ENCODE results near the gene CD74.
"Not testable (repeated sequence)": the region's sequence is repeated elsewhere in the genome, so short reads cannot be mapped to it uniquely, and the experiment has no call there.

The CD74 gene

DNA sequence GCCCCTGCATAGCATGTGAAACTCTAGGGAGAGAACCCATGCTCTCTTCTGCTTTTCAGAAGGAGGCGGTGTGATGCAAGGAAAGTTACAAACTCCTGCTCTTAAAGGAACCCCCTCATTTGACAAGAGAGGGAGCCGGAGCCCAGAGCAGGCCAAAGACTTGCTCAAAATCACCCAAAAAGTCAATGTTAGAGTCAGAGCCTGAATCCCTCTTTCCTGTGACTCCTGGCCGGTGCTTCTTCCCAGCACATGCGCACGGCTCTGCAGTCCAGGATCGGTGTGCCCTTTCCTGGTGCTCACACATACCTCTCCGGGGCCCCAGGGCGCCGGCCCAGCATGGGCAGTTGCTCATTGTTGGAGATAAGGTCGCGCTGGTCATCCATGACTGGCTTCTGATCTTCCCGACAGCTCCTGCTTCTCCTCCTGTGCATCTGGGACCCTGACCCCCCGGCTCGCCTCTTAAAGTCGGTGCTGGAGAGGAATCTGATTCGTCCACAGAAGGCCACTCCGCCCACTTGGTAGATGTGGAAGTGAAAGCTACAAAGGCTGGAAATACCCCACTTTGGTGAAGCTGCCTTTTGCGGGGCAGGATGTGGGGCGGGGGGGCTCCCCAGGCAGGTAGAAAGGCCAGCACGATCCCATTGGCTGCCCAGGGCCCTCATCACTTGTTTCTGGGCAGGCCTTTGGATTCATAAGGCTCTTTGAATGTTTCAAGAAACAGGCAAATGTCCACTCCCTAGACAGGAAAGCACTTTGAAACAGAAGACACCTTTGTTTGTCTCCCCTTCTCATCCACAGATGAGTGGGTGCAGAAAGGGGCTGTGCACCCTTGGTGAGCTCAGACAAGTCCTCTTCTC is at the start of gene CD74:
Gene CD74, minus strand, starts transcription at position 592 of the 857 bp plus-strand sequence. Its CDS starts 161 bp downstream, at position 431.
- DNase-seq = no peak

DNA sequence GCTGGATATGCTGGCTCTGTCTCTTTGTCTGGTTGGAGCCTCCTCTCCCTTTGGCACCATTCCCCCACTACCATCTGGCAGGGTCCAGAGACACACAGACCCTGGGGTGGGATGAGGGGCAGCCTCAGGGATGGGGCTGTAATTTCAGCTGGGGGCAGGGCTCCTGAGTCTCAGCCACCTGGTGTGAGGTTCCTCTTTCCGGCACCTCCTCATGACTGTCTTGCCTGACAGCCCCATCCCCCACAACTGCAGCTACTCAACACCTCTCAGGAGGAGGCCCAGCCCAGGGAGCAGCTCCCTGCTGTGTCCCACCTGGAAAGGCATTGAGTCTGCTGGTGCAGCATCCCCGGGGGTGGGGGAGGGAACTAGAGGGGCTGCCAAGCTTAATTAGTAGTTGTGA is 48.5 kb upstream of the CD74 start:
- peak; percentile 47 for DNase-seq

DNA sequence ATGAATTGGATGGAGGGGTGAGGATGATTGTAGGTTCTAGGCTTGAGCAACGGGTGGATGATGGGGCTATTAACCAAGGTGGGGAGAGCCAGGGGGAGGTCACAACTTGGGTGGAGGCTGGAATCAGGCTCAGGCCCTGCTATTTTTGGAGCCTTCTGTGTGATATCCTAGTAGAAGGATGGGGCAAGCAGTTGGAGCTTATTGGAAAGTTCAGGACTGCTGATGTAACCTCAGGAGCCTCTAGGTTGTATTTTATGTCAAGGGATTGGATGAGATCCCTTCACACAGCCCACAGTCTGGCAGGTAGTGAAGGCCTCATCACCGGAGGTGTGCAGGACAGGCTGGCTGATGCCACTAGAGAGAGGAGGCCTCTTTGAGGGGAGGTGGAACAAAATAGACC is 48.1 kb upstream of the CD74 start:
- DNase-seq = no peak

DNA sequence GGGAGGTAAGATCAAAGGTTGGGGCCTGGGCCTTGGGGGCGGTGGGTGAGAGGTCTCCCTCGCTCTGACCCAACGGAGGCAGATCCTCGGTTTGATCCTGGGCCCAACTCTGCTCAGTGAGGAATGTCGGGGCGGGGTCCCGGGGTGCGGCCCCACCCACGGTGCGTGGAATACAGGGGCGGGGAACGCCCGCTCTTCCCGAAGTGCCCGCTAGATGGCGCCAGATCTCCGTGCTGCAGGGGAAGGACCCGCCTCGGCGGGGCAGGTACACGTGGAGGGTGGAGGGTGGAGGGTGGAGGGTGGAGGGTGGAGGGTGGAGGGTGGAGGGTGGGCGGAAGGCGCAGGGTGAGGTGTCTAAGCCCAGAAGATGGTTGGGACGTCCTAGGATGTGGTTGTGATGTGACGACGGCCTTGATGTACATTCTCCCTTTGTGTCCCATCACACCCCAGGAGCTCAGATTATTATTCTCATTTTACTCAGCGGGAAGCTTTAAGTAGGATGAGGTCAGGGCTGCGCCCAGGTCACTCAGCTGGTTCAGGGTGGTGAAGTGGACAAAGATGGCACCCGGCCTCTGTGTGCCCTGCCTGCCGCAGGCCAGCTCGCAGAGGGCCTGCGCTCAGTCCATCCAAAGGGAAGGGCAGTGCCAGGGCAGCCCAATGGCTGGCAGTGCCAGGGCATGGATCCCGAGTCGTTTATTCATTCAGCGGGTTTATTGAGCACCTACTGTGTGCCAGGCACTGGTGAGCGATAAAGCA is 46.3 kb upstream of the CD74 start:
- peak; percentile 23 for DNase-seq

DNA sequence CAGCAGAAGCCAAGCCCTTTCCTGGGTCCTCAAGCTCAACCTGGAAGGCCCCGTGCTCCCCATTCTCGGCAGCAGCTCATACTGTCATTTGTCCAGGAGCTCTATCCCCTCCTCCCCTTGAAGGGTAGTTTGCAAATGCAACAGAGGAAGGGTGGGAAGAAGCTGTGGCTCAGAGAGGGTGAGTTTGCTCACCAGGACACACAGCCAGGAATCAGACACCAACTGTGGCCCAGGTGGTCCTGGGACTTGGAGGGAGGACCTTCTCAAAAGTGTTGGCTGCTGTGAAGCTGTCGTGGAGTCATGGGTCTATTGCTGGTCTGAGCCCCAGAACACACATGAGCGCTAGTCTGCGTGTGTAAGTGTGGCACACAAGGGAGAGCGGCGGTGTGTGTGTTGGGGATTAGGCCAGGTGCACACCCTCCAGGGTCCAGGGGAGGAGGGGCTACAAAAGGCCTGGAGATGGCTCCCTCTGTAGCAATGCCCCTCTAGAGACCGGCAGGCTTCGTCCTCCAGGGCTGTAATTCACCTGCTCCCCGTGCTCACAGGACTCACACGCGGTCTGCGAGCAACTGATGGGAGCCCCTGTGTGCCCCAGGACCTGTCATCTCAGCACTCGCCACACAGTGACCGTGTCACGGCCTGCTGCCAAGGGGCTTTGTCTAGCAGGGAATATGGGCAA is 45.0 kb upstream of the CD74 start:
- DNase-seq = no peak

DNA sequence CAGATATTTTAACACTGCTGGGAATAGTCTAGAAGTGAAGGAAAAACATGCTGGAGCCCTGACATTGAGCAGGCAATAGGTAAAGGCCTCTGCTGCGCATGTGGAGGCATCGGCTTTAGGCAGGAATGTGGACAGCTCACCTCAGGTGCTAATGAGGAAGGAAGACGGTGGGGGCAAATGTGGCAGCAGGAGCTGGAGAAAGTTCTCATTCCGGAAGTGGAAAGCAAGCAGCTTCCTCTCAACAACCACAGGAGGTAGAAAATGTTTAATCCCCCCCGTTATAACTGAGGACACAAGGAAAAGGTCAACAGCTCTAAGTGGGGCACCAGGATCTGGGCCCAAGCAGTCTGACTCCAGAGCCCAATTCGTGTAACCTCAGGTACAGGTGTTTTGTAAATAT is 44.4 kb upstream of the CD74 start:
- DNase-seq = no peak

DNA sequence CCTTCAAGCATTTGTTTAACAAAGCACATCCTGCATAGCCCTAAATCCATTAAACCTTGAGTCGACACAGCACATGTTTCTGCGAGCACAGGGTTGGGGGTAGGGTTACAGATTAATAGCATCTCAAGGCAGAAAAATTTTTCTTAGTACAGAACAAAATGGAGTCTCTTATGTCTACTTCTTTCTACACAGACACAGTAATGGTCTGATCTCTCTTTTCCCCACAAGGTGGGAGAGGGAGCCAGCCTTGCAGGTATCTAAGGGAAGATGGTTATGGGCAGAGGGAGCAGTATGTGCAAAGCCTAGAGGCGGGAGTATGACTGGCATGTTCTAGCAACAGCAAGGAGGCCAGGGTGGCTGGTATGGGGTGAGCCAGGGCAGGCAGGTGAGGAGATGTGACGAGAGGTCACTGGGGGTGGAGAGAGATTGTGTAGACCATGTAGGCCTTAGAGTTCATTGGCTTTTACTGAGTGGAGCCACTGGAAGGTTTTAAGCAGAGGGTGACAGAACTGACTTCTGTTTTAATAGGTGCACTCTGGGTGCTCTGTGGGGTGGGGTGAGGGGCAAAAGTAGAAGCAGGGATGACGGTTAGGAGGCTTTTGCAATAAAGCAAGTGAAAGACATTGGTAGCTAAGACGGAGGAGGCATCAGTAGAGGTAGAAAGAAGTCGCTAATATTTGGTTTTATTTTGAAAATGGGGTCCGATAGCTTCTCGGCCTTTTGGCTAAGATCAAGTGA is 42.0 kb upstream of the CD74 start:
- DNase-seq = no peak

DNA sequence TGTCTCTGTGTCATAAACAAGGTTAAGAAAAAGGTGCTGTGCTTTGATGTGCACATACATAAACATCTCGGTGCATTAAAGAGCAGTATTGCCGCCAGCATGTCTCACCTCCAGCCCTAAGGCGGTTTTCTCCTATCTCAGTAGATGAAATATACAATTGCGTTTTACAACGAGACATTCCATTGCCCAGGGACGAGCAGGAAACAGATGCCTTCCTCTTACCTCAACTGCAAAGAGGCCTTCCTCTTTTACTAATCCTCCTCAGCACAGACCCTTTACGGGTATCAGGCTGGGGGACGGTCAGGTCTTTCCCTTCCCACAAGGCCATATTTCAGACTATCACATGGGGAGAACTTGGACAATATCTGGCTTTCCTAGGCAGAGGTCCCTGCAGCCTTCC is 41.3 kb upstream of the CD74 start:
- not testable (repeated sequence) for DNase-seq

DNA sequence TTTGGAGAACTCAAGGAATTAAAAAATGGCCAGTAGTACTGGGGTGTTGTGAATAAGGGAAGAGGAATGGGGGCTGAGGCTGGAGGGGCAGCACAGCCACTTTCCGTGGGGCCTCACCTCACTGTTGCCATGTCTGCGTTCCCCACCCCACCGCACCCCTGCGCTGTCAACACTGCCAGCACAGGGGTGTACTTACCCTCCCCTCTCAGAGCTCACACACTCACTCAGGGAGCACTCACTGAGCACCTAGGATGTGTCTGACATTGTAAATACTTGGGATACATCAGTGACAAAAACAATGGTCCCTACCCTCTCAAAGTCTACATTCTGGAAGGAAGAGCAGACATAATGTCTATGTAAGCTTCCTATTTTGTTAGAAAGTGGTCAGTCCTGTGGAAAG is 40.2 kb upstream of the CD74 start:
- no peak for DNase-seq

DNA sequence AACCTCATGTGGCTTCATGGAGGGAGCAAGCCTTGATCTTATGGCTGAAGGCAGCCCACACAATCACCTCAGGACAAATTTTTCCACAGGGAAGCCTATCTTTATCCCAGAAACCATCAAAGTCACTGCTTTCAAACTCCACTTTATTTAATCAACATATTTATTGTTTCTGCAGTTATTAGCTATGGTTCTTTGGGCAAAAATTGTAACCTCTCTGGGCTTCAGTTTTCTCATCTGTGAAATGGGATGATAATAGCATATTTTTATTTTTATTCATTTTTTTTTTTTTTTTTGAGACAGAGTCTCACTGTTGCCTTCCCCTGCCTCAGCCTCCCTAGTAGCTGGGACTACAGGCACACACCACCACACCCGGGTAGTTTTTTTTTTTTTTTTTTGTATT is 38.9 kb upstream of the CD74 start:
- DNase-seq = no peak

DNA sequence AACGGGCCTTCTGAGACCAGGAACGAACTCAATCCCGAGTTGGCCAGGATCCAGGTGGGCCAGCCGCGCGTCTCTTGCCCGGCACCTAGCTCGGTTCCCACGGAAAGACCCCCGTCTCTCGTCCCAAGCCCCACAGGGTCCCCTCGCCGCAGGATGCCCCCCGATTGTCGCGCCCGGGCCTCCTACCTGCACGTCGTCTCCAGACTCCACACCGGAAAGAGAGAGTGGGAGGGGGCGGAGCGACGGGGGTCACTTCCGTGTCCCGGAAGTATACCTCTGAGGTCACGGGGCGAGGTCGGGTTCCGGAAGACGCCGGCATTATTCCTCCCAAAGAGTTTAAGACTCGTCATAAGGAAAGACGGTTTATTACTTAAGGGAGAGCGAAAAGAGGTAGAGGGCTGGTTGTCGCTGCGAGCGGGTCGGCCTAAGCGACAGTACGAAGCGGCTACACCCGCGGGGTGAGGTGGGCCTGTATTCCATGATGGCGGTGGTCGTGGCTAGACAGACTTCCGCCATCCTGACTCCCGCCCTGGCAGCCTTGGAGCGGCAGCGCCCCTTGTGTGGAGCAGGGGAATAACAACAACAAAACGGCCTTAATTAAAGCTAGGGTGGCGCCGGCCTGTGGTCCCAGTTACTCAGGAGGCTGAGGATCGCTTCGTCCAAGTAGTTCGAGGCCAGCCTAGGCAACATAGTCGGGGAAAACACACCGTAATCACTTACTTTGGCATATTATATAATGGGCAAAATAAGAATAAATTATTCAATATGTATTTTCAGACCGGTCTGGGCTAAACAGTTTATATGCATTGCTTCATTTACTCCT is 37.0 kb upstream of the CD74 start, which contains the start of gene RPS14:
Gene RPS14, minus strand, starts transcription at position 223 of the 823 bp plus-strand sequence. CDS start 2,006 bp downstream, outside the sequence.
- DNase-seq = peak; percentile 82

DNA sequence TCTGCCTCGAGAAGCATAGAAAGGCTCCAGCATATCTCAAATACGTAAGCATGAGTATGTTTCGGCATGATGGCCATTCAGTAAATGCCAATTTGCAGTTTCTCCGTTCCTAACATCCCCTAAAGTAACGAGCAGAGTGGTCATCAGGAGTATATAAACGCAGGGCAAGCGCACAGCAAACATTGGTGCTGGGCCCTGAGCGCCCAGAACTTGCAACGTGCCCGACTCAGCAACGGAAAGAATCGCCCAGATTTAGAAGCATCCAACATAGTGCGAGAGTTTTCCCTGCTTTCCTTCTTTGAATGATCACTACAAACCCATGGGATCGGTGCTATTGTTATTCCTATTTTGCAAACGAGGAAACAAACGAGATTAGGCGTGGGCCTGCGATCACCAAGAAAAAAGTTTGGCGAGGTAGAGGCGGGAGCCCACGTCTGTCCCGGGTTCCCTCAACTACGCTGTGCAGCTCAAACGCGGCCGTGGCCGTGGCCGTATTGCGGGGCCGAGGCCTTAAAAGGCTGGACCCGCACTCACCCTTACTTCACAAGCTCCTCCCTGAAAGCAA is 36.3 kb upstream of the CD74 start:
- DNase-seq = no peak

DNA sequence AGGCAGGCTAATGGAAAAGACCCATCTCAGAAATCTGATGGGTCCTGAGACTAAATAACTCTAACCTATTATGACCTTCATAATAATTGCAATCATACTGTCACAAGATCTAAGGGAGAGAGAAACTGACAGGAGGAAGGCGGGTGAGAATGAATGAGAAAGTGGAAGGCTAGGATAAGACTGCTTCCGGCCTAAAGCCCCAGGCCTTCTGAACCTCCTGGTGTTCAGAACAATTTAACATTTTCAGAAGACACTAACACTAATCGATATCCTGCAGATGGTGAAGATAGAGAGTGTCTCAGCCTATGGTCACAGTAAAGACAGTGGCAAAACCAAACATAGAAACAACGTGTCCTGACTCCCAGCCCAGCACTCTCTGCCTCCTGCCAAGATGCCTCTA is 35.6 kb upstream of the CD74 start:
- DNase-seq = no peak

DNA sequence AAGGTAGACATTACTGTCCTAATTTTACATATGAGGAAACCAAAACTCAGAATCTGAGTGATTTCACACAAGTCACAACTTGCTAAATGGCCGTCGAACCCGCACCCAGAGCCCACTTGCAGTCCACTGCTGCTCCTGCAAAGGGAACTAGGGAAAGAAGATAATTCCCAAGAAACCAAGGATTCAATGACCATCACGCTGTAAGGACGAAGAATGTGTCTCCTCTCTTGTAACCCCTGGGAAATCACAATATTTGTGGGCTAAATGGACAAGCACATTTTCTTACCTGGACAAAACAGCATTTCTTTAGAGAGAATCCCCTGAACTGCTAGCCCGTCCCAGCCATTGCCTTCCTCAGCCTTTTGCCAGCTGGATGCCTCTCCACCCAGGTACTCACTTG is 34.5 kb upstream of the CD74 start:
- DNase-seq = no peak

DNA sequence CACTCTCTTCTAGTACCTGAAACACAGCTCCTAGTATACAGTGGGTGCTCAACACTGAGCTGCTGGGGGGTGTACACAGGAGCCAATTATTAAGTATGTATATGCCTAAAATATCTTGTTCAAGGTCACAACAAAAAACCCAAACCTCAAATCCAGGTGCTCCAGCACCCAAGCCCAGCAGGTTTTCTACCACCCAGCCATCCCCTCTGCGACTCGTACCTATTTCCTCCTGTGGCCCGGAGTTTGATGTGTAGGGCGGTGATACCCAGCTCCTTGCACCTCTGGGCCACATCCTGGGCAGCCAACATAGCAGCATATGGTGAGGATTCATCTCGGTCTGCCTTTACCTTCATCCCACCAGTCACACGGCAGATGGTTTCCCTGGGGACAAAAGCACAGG is 33.9 kb upstream of the CD74 start:
- no peak for DNase-seq

DNA sequence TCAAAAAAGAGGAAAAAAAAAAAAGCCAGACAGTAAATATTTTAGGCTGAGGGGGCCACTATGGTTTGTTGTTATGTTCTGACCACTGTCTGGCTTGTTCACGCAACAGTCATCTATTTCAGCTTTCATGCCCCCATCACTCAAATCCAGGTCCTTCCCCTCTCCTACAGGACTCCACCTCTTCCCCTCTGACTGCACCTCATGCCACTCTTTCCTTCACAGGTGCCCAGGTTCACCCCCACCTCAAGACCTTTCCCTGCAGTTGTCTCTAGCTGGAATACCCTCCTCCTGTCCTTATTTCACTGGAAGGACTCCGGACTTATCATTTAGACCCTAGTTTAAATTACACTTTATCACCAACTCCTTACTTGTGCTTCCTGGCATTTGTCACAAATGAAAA is 33.4 kb upstream of the CD74 start:
- no peak for DNase-seq

DNA sequence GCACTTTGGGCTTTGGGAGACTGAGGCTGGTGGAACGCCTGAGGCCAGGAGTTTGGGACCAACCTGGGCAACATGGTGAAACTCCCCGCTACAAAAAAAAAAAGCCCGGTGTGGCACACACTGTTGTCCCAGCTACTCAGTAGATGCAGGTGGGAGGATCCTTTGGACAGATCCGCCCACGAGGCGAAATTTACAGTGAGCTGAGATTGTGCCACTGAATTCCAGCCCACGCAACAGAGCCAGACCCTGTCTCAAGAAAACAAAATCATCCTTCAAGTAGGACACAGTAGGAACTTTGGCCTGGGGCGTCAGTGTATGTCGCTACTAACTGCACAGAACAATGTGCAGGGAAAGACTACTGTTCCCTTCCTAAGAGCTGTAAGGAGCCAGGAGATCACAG is 32.1 kb upstream of the CD74 start:
- DNase-seq = no peak

DNA sequence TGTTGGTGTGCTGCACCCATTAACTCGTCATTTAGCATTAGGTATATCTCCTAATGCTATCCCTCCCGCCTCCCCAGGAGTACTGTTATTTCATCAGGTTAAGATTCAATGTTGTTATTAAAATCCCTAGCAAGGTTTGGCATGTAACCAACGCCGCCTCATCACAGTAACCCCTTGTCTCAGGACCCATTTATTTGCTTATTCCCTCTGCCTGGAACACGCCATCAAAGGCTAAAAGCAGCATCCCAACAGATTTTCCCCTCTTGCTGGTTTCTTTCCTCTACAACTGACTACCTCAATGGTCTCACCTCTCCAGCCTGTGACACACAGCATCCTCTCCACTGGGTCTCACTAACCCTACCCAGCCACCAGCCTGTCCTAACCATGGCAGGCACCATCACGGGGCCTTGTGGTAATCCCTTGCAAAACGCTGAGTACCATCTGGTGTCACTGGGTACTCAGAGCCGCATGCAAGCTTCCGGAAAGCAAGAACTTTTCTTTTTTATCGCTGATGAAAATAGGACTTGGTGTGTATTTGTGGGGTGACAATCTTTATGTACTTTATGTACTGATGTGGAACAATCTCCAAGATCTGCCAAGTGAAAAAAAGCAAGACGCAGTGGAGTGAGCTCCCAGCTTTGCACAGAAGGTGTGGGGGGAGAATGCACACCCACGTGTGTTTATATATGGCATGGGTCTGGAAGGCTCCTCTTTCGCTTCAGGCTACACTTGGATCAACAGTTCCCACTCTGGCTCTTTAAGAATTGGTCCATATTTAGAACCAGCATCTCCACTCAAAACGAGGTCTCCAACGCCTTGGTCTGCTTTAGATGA is 30.7 kb upstream of the CD74 start:
- no peak for DNase-seq

DNA sequence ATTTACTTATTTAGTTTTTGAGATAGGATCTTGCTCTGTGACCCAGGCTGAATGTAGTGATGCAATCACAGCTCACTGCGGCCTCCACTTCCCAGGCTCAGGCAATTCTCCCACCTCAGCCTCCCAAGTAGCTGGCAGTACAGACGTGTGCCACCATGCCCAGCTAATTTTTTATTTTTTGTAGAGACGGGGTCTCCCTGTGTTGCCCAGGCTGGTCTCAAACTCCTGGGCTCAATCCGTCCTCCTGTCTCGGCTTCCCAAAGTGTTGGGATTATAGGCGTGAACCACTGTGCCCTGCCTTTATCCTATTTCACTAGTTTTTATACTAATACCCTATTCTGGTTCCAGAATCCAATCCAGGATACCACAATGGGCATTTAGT is 30.0 kb upstream of the CD74 start:
- DNase-seq = no peak

DNA sequence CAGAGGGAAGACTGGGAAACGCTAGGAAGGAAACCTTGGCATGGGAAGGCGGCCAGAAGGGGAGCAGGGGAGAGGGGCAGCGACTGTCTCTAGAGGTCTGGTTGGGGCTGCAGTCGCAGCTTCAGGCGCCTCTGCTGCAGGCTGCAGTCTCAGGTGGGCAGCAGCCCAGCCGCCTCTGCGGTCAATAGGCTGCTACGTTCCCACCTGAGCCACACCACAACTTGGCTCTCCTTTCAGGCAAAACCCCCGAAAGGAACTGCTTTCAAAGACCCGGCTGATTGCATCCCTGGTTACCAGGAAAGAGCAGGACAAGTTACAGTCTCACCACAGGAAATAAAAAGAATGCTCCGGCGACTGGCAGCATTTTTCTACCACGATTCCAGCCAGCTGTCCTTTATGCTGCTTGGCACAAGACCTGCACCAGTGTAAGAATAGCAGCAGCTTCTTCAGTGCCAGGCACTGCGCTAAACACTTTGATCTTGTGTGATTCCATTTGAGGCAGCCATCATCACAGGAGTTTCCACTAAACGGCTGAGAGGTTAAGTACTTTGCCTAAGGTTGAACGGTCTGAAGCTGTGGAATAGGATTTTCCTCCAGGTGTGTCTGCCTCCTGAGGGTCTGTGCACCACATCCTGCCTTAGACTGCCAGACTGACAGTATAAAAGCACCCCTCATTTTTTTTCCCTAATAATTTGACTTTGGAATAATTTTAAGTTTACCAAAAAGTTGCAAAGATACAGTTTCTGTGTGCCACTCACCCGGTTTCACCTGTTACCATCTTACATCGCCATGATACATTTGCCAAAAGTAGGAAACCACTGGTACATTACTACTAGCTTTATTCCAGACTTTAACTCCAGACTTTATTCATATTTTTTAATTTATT is 29.3 kb upstream of the CD74 start:
- no peak for DNase-seq

Data from NCI-H1092 (cell line).